ENCODE results near the gene VTI1A.

The VTI1A gene

DNA sequence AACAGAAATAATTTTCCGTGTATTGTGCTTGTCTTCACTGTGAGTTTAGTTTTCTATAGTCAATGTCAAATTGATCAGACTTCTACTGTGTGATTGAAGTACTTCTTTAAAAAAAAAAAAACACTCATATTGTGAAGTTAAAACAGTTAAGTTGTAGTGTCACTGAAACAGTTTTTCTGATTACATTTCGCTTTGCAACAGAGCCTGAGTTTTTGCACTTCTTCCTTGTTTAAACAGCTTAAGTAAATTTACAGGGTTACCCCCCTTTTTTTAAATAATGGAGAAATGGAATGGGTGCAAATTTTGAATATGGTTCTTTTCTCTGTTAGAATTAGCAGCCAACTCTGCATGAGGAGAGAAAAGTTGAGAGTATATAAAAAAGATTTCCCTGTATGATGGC lies 117.3 kb downstream of the VTI1A start:
- Histone ChIP-seq H3K9me3 (replicated peaks; ENCODE audit: insufficient read depth, low read length) (no peaks in the 10 kb centered on the region), H3K4me2 (ENCODE audit: low read depth, low read length) (no peak overlapping the region), H3K4me3 (ENCODE audit: low read length) (no peak overlapping the region), H3K9ac (ENCODE audit: low read length) (no peak overlapping the region), H3K9me2 (replicated peaks; ENCODE audit: insufficient read depth, low read length) (no peaks in the 10 kb centered on the region), H3K36me3 (replicated peaks; ENCODE audit: insufficient read depth, low read length) (no peaks in the 10 kb centered on the region), H2AFZ (ENCODE audit: low read length) (no peak overlapping the region), H3K4me1 (ENCODE audit: low read length) (no peaks in the 10 kb centered on the region), H4K20me1 (ENCODE audit: insufficient read depth, low read length) (no peaks in the 10 kb centered on the region; the same call in 1 of the 2 replicates), H3K27me3 (replicated peaks; ENCODE audit: insufficient read depth, low read length) (no peaks in the 10 kb centered on the region), H3F3A (ENCODE audit: insufficient read depth, low read length) (no peaks in the 10 kb centered on the region), H3K27ac (ENCODE audit: low read length) (no peak overlapping the region), H3K79me2 (ENCODE audit: low read length) (no peaks in the 10 kb centered on the region)
- DNase-seq: no peak
- TF ChIP-seq, protein P1, sequence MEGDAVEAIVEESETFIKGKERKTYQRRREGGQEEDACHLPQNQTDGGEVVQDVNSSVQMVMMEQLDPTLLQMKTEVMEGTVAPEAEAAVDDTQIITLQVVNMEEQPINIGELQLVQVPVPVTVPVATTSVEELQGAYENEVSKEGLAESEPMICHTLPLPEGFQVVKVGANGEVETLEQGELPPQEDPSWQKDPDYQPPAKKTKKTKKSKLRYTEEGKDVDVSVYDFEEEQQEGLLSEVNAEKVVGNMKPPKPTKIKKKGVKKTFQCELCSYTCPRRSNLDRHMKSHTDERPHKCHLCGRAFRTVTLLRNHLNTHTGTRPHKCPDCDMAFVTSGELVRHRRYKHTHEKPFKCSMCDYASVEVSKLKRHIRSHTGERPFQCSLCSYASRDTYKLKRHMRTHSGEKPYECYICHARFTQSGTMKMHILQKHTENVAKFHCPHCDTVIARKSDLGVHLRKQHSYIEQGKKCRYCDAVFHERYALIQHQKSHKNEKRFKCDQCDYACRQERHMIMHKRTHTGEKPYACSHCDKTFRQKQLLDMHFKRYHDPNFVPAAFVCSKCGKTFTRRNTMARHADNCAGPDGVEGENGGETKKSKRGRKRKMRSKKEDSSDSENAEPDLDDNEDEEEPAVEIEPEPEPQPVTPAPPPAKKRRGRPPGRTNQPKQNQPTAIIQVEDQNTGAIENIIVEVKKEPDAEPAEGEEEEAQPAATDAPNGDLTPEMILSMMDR (IDR thresholded peaks at IDR 0.05; ENCODE audit: low read length): no peak
- TF ChIP-seq EZH2 (optimal IDR thresholded peaks at IDR 0.05; ENCODE audit: low read depth, low read length) (no peak), EZH2phosphoT487 (IDR thresholded peaks at IDR 0.05; ENCODE audit: low read length) (no peak)

DNA sequence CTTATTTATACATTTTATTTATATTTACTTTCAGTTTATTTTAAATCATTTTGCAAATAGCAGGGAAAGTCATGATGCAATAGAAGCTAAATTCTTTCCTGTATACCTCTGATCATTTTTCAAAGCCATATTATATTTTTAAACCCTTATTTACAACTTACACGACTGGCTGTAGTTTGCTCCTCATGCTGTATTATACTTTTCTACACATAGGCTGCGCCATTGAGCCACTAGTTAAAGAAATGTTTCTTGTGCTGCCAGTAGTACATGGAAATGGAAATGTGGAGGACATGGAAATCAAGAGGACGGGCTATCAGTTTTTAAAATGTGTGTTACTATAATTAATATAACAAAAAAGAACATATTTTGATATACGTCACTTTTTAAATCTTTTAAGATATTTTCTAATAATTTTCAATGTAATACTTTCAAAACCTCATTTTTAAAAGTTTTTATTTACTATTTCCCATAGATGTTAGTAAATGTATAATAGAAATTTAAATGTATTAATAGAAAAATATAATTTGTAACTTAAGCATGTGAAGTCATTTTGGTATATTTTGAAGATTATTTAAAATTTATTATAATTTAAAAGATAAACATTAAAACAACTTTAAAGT lies 118.5 kb downstream of the VTI1A start:
- TF ChIP-seq, protein P1 (IDR thresholded peaks at IDR 0.05; ENCODE audit: low read length): peak; percentile 44
- TF ChIP-seq EZH2 (optimal IDR thresholded peaks at IDR 0.05; ENCODE audit: low read depth, low read length): no peak
- no peaks in the 10 kb centered on the region for H3K4me1 ChIP-seq (ENCODE audit: low read length)
- H3K9ac ChIP-seq (ENCODE audit: low read length): no peak overlapping the region
- no peaks in the 10 kb centered on the region for H3K9me2 ChIP-seq (replicated peaks; ENCODE audit: insufficient read depth, low read length)
- no peak overlapping the region for H3K4me2 ChIP-seq (ENCODE audit: low read depth, low read length)
- H3K27ac ChIP-seq (ENCODE audit: low read length): no peak overlapping the region
- no peaks in the 10 kb centered on the region for H3K36me3 ChIP-seq (replicated peaks; ENCODE audit: insufficient read depth, low read length)
- DNase-seq: peak; percentile 44
- no peaks in the 10 kb centered on the region for H3K27me3 ChIP-seq (replicated peaks; ENCODE audit: insufficient read depth, low read length)
- no peaks in the 10 kb centered on the region for H3K79me2 ChIP-seq (ENCODE audit: low read length)
- H3K9me3 ChIP-seq (replicated peaks; ENCODE audit: insufficient read depth, low read length): no peaks in the 10 kb centered on the region
- H4K20me1 ChIP-seq (ENCODE audit: insufficient read depth, low read length): no peaks in the 10 kb centered on the region; the same call in 1 of the 2 replicates
- H3K4me3 ChIP-seq (ENCODE audit: low read length): no peak overlapping the region
- H3F3A ChIP-seq (ENCODE audit: insufficient read depth, low read length): no peaks in the 10 kb centered on the region
- H2AFZ ChIP-seq (ENCODE audit: low read length): no peak overlapping the region

DNA sequence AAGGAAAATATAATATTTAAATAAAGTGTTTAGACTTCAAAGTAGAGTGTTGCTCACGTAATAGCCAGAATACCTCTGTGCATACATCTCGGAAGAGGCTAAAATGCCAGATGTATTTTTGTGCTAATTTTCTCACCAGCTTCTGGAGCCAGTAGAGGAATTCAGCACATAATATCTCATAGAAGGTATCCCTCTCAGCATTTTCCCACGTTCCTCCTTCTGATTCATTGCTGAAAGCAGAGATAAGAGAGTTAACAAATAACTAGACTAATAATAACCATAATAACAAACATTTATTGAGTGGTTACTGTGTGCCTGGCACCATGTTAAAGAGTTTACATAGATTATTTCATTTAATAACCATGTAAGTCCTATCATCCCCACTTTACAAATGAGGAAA lies 123.6 kb downstream of the VTI1A start:
- Histone ChIP-seq H3K4me3 (ENCODE audit: low read length) (no peak overlapping the region), H3K79me2 (ENCODE audit: low read length) (no peaks in the 10 kb centered on the region), H2AFZ (ENCODE audit: low read length) (no peak overlapping the region), H3K27me3 (replicated peaks; ENCODE audit: insufficient read depth, low read length) (no peaks in the 10 kb centered on the region), H3K4me1 (ENCODE audit: low read length) (no peaks in the 10 kb centered on the region), H3K36me3 (replicated peaks; ENCODE audit: insufficient read depth, low read length) (no peaks in the 10 kb centered on the region), H3K9me3 (replicated peaks; ENCODE audit: insufficient read depth, low read length) (no peaks in the 10 kb centered on the region), H3K4me2 (ENCODE audit: low read depth, low read length) (no peak overlapping the region), H3K27ac (ENCODE audit: low read length) (no peak overlapping the region), H3K9ac (ENCODE audit: low read length) (no peak overlapping the region), H3K9me2 (replicated peaks; ENCODE audit: insufficient read depth, low read length) (no peaks in the 10 kb centered on the region), H4K20me1 (ENCODE audit: insufficient read depth, low read length) (no peaks in the 10 kb centered on the region), H3F3A (ENCODE audit: insufficient read depth, low read length) (no peaks in the 10 kb centered on the region)
- DNase-seq: no peak
- TF ChIP-seq, protein P1 (IDR thresholded peaks at IDR 0.05; ENCODE audit: low read length): no peak
- no peak for TF ChIP-seq EZH2 (optimal IDR thresholded peaks at IDR 0.05; ENCODE audit: low read depth, low read length)
- TF ChIP-seq EZH2phosphoT487 (IDR thresholded peaks at IDR 0.05; ENCODE audit: low read length): no peak
